SK-N-SH (cell line): ENCODE results near the gene TMEM134. TPM values are rescaled to one million over a fixed set of nuclear protein-coding genes. Genes with fewer than 3 reads are reported as not detected.

ENCODE experiments used
- CTCF ChIA-PET: fragments of 300-600, 350-600 bp; formaldehyde crosslinking; extraction: SDS; loops from one replicate; lab custom pipeline; 2021; lab: Yijun Ruan, JAX
- POLR2A ChIA-PET: fragments of 350-600 bp; sonication (Branson Sonifier 250); formaldehyde crosslinking; extraction: SDS; loops from one replicate; lab custom pipeline; 2020; ENCODE audit warnings: antibody characterized with exemption, inconsistent platforms; lab: Yijun Ruan, JAX
- DNase-seq: peaks from one replicate; pipeline ENCODE4 v3.0.0; 2012
- H2AFZ ChIP-seq: fragments of 200-600 bp; sonication (generic); 2 replicates; pipeline ENCODE4 v1.8.1; 2016; ENCODE audit warnings: antibody characterized with exemption, mild to moderate bottlenecking, low read depth
- H3F3A ChIP-seq: fragments of 200-600 bp; sonication (generic); replicated peaks from 2 replicates; pipeline ENCODE3; 2016; ENCODE audit warnings: antibody characterized with exemption, mild to moderate bottlenecking; ENCODE audit not compliant: insufficient read depth
- H3K27ac ChIP-seq, 2 experiments: fragments of 200-500 bp in 1 of 2; fragments of 200-600 bp in 1 of 2; sonication (Bioruptor generic) in 1 of 2; sonication (generic), shearing (Covaris generic) in 1 of 2; 2 replicates each; pipeline versions ENCODE4 v1.5.1 to v1.6.1; 2014 to 2016; ENCODE audit warnings: low read depth in 2 of 2, inconsistent platforms in 1 of 2, low read length in 1 of 2, mild to moderate bottlenecking in 1 of 2, mixed read lengths in 1 of 2
- H3K27me3 ChIP-seq: fragments of 200-600 bp; sonication (generic), shearing (Covaris generic); 2 replicates; pipeline ENCODE4 v1.6.1; 2016; ENCODE audit warnings: mixed run types; ENCODE audit not compliant: insufficient read depth
- H3K36me3 ChIP-seq, 2 experiments: fragments of 200-500 bp in 1 of 2; fragments of 200-600 bp in 1 of 2; sonication (Bioruptor generic) in 1 of 2; sonication (generic) in 1 of 2; replicated peaks in 1 of 2; 2 replicates each; pipeline versions ENCODE3 to v1.5.1; 2014 to 2016; ENCODE audit warnings: low read length in 1 of 2, mild to moderate bottlenecking in 1 of 2; ENCODE audit not compliant: insufficient read depth in 2 of 2, control insufficient read depth in 1 of 2
- H3K4me1 ChIP-seq, 2 experiments: fragments of 200-500 bp in 1 of 2; fragments of 200-600 bp in 1 of 2; sonication (Bioruptor generic) in 1 of 2; sonication (generic), shearing (Covaris generic) in 1 of 2; 2 replicates each; pipeline versions ENCODE4 v1.5.1 to v1.6.1; 2014 to 2016; ENCODE audit warnings: low read depth in 1 of 2, low read length in 1 of 2, mixed run types in 1 of 2; ENCODE audit not compliant: insufficient read depth in 2 of 2, control insufficient read depth in 1 of 2
- H3K4me2 ChIP-seq: fragments of 200-600 bp; sonication (generic), shearing (Covaris generic); 2 replicates; pipeline ENCODE4 v1.6.1; 2017; ENCODE audit warnings: mixed run types
- H3K4me3 ChIP-seq, 2 experiments: fragments of 200-500 bp in 1 of 2; fragments of 200-600 bp in 1 of 2; sonication (Bioruptor generic) in 1 of 2; sonication (generic), shearing (Covaris generic) in 1 of 2; 2 replicates each; pipeline versions ENCODE4 v1.5.1 to v1.8.1; 2014 to 2016; ENCODE audit warnings: low read depth in 2 of 2, inconsistent platforms in 1 of 2, low read length in 1 of 2, mild to moderate bottlenecking in 1 of 2, mixed read lengths in 1 of 2, moderate library complexity in 1 of 2
- H3K79me2 ChIP-seq: fragments of 200-600 bp; sonication (generic); 2 replicates; pipeline ENCODE4 v1.8.1; 2017; ENCODE audit warnings: mild to moderate bottlenecking; ENCODE audit not compliant: insufficient read depth
- H3K9ac ChIP-seq: fragments of 200-600 bp; sonication (generic); 2 replicates; pipeline ENCODE4 v1.6.1; 2017; ENCODE audit warnings: mixed run types
- H3K9me2 ChIP-seq: fragments of 200-600 bp; sonication (generic); 2 replicates; pipeline ENCODE4 v1.6.1; 2017; ENCODE audit warnings: mixed run types
- H3K9me3 ChIP-seq: fragments of 200-600 bp; sonication (generic); 2 replicates; pipeline ENCODE4 v1.6.1; 2017; ENCODE audit warnings: mixed run types, mild to moderate bottlenecking, moderate library complexity
- H4K20me1 ChIP-seq: fragments of 200-600 bp; sonication (generic); 2 replicates; pipeline ENCODE4 v1.6.1; 2017; ENCODE audit warnings: mild to moderate bottlenecking, mixed run types; ENCODE audit not compliant: insufficient read depth
- ELF1 ChIP-seq: IDR thresholded peaks from 2 replicates; pipeline ENCODE4 v1.4.0; 2012
- FOSL2 ChIP-seq: IDR thresholded peaks from 2 replicates; pipeline ENCODE4 v1.4.0; 2012; ENCODE audit warnings: low read depth, mild to moderate bottlenecking, moderate library complexity, borderline replicate concordance
- FOXJ3 ChIP-seq: sonication (generic); formaldehyde crosslinking; IDR thresholded peaks from 2 replicates; pipeline ENCODE4 v1.5.1; 2020; ENCODE audit warnings: mild to moderate bottlenecking, missing genetic modification reagents
- FOXM1 ChIP-seq: IDR thresholded peaks from 2 replicates; pipeline ENCODE4 v1.4.0; 2012; ENCODE audit warnings: low read depth, mild to moderate bottlenecking
- GATA2 ChIP-seq: sonication (generic); formaldehyde crosslinking; IDR thresholded peaks from 2 replicates; pipeline ENCODE4 v1.5.0; 2020; ENCODE audit warnings: mild to moderate bottlenecking, missing genetic modification reagents
- JUND ChIP-seq: IDR thresholded peaks from 2 replicates; pipeline ENCODE4 v1.4.0; 2012
- MXI1 ChIP-seq: IDR thresholded peaks from 2 replicates; pipeline ENCODE4 v1.6.1; 2012; ENCODE audit warnings: mild to moderate bottlenecking, low read depth, low read length, improper control_type of control experiment
- NRF1 ChIP-seq: IDR thresholded peaks from 2 replicates; pipeline ENCODE4 v1.6.1; 2012; ENCODE audit warnings: low read depth, mild to moderate bottlenecking, low read length
- POLR2AphosphoS5 ChIP-seq: IDR thresholded peaks from 2 replicates; pipeline ENCODE4 v1.6.1; 2012; ENCODE audit warnings: low read depth, low read length
- RAD21 ChIP-seq: IDR thresholded peaks from 2 replicates; pipeline ENCODE4 v1.6.1; 2012; ENCODE audit warnings: mild to moderate bottlenecking, low read length
- RXRA ChIP-seq: IDR thresholded peaks from 2 replicates; pipeline ENCODE4 v1.4.0; 2012; ENCODE audit warnings: low read depth, mild to moderate bottlenecking, borderline replicate concordance
- SMC3 ChIP-seq: IDR thresholded peaks from 2 replicates; pipeline ENCODE4 v1.6.1; 2012; ENCODE audit warnings: low read depth, low read length, improper control_type of control experiment
- TEAD4 ChIP-seq: IDR thresholded peaks from 2 replicates; pipeline ENCODE4 v1.4.0; 2012; ENCODE audit warnings: mild to moderate bottlenecking, borderline replicate concordance; ENCODE audit not compliant: insufficient read depth
- YY1 ChIP-seq: IDR thresholded peaks from 2 replicates; pipeline ENCODE4 v1.4.0; 2012; ENCODE audit warnings: low read depth, mild to moderate bottlenecking
- WGBS: methylation state at CpG from one replicate; pipeline ENCODE4 v1.1.6; 2017; ENCODE audit warnings: low lambda C conversion rate; 5-methylcytosine and 5-hydroxymethylcytosine counted together
- polyA plus RNA-seq, 3 experiments: library from polyadenylated mRNA; depleted of rRNA; stranded (reverse); fragments of >200 nt; gene quantifications; 2 replicates each; pipeline ENCODE4 v1.2.3, GENCODE V29; 2012
- TF ChIP-seq, protein P1 (sequence below): IDR thresholded peaks from 2 replicates; pipeline ENCODE4 v1.4.0; 2012; ENCODE audit warnings: low read depth, borderline replicate concordance
- TF ChIP-seq, protein P2 (sequence below): fragments of 200-600 bp; sonication (generic); IDR thresholded peaks from 2 replicates; pipeline ENCODE4 v1.6.1; 2017; ENCODE audit warnings: antibody characterized with exemption, mild to moderate bottlenecking, moderate library complexity
- TF ChIP-seq, protein P3 (sequence below): IDR thresholded peaks from 2 replicates; pipeline ENCODE4 v1.6.1; 2012; ENCODE audit warnings: mild to moderate bottlenecking, low read depth, low read length, moderate library complexity
- TF ChIP-seq, protein P4 (sequence below): fragments of 150-350 bp; IDR thresholded peaks from 2 replicates; pipeline ENCODE4 v1.6.1; 2017; ENCODE audit warnings: antibody characterized with exemption, low read length, low read depth, borderline replicate concordance
- TF ChIP-seq, protein P5 (sequence below): fragments of 150-350 bp; IDR thresholded peaks from 2 replicates; pipeline ENCODE4 v1.6.1; 2016; ENCODE audit warnings: mild to moderate bottlenecking, low read depth, low read length
- TF ChIP-seq, protein P6 (sequence below): IDR thresholded peaks from 2 replicates; pipeline ENCODE4; 2012

TMEM134 gene
- polyA plus RNA-seq, 1 of the 3 experiments (the other 2 are of a cell fraction) = 132 TPM

DNA sequence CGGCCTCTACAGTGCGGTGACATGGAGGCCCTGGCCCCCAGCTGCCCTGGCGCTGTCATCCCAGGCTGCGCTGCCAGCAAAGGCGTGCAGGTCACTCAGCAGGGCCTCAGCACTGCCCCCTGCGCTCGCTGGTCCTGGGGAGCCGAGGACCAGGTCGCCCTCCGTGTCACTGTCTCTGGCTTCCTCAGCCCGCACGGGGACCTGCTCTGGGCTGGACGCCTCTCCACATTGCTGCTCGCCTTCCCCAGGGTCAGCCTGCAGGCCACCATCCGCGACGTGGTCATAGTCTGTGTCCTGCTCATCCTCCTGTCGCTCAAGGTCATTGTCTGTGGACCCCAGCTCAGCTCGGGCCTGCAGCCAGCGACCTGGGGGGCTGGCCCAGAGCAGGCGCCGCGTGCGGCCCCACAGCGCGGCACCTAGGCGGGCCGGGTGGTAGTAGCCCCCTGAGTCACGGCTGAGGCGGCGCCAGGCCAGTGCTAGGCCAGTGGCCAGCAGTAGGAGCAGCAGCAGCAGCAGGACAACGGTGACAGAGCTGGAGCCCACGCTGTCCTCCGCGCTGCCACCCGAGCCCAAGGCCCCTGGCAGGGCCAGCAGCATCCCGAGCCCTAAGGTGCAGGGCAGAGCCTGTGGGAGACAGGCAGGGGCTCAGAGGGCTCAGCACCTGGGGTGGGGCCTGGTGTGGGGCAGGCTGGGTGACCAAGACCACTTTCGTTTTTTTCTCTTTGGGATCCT lies 33.2 kb downstream of the TMEM134 start:
- Histone ChIP-seq H3K9ac (no peak overlapping the region), H3K36me3 (peaks cover 3 to 54% of the 10 kb centered on the region in 2 experiments), H3K4me1 (no peaks in the 10 kb centered on the region), H2AFZ (no peak overlapping the region), H3K27me3 (no peaks in the 10 kb centered on the region), H3K79me2 (peaks cover 3% of the 10 kb centered on the region; the same call in 1 of the 2 replicates), H3K4me3 (no peak overlapping the region), H3K4me2 (no peak overlapping the region), H4K20me1 (no peaks in the 10 kb centered on the region), H3K9me3 (no peaks in the 10 kb centered on the region), H3F3A (no peaks in the 10 kb centered on the region), H3K27ac (no peak overlapping the region), H3K9me2 (no peaks in the 10 kb centered on the region)
- no peak for TF ChIP-seq MXI1
- TF ChIP-seq, protein P1, sequence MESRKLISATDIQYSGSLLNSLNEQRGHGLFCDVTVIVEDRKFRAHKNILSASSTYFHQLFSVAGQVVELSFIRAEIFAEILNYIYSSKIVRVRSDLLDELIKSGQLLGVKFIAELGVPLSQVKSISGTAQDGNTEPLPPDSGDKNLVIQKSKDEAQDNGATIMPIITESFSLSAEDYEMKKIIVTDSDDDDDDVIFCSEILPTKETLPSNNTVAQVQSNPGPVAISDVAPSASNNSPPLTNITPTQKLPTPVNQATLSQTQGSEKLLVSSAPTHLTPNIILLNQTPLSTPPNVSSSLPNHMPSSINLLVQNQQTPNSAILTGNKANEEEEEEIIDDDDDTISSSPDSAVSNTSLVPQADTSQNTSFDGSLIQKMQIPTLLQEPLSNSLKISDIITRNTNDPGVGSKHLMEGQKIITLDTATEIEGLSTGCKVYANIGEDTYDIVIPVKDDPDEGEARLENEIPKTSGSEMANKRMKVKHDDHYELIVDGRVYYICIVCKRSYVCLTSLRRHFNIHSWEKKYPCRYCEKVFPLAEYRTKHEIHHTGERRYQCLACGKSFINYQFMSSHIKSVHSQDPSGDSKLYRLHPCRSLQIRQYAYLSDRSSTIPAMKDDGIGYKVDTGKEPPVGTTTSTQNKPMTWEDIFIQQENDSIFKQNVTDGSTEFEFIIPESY = no peak
- no peak for TF ChIP-seq YY1
- TF ChIP-seq POLR2AphosphoS5 = no peak
- TF ChIP-seq, protein P2, sequence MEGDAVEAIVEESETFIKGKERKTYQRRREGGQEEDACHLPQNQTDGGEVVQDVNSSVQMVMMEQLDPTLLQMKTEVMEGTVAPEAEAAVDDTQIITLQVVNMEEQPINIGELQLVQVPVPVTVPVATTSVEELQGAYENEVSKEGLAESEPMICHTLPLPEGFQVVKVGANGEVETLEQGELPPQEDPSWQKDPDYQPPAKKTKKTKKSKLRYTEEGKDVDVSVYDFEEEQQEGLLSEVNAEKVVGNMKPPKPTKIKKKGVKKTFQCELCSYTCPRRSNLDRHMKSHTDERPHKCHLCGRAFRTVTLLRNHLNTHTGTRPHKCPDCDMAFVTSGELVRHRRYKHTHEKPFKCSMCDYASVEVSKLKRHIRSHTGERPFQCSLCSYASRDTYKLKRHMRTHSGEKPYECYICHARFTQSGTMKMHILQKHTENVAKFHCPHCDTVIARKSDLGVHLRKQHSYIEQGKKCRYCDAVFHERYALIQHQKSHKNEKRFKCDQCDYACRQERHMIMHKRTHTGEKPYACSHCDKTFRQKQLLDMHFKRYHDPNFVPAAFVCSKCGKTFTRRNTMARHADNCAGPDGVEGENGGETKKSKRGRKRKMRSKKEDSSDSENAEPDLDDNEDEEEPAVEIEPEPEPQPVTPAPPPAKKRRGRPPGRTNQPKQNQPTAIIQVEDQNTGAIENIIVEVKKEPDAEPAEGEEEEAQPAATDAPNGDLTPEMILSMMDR = no peak
- no peak for TF ChIP-seq FOSL2
- TF ChIP-seq, protein P3, sequence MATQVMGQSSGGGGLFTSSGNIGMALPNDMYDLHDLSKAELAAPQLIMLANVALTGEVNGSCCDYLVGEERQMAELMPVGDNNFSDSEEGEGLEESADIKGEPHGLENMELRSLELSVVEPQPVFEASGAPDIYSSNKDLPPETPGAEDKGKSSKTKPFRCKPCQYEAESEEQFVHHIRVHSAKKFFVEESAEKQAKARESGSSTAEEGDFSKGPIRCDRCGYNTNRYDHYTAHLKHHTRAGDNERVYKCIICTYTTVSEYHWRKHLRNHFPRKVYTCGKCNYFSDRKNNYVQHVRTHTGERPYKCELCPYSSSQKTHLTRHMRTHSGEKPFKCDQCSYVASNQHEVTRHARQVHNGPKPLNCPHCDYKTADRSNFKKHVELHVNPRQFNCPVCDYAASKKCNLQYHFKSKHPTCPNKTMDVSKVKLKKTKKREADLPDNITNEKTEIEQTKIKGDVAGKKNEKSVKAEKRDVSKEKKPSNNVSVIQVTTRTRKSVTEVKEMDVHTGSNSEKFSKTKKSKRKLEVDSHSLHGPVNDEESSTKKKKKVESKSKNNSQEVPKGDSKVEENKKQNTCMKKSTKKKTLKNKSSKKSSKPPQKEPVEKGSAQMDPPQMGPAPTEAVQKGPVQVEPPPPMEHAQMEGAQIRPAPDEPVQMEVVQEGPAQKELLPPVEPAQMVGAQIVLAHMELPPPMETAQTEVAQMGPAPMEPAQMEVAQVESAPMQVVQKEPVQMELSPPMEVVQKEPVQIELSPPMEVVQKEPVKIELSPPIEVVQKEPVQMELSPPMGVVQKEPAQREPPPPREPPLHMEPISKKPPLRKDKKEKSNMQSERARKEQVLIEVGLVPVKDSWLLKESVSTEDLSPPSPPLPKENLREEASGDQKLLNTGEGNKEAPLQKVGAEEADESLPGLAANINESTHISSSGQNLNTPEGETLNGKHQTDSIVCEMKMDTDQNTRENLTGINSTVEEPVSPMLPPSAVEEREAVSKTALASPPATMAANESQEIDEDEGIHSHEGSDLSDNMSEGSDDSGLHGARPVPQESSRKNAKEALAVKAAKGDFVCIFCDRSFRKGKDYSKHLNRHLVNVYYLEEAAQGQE = no peak
- no peak for TF ChIP-seq GATA2
- no peak for TF ChIP-seq JUND
- no peak for TF ChIP-seq FOXM1
- TF ChIP-seq, protein P4, sequence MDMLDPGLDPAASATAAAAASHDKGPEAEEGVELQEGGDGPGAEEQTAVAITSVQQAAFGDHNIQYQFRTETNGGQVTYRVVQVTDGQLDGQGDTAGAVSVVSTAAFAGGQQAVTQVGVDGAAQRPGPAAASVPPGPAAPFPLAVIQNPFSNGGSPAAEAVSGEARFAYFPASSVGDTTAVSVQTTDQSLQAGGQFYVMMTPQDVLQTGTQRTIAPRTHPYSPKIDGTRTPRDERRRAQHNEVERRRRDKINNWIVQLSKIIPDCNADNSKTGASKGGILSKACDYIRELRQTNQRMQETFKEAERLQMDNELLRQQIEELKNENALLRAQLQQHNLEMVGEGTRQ = no peak
- TF ChIP-seq FOXJ3 (CRISPR knock-in tag) = no peak
- no peak for TF ChIP-seq SMC3
- no peak for TF ChIP-seq RXRA
- TF ChIP-seq, protein P5, sequence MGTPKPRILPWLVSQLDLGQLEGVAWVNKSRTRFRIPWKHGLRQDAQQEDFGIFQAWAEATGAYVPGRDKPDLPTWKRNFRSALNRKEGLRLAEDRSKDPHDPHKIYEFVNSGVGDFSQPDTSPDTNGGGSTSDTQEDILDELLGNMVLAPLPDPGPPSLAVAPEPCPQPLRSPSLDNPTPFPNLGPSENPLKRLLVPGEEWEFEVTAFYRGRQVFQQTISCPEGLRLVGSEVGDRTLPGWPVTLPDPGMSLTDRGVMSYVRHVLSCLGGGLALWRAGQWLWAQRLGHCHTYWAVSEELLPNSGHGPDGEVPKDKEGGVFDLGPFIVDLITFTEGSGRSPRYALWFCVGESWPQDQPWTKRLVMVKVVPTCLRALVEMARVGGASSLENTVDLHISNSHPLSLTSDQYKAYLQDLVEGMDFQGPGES = no peak
- TF ChIP-seq ELF1 = no peak
- no peak for TF ChIP-seq NRF1
- TF ChIP-seq, protein P6, sequence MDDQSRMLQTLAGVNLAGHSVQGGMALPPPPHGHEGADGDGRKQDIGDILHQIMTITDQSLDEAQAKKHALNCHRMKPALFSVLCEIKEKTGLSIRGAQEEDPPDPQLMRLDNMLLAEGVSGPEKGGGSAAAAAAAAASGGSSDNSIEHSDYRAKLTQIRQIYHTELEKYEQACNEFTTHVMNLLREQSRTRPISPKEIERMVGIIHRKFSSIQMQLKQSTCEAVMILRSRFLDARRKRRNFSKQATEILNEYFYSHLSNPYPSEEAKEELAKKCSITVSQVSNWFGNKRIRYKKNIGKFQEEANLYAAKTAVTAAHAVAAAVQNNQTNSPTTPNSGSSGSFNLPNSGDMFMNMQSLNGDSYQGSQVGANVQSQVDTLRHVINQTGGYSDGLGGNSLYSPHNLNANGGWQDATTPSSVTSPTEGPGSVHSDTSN = no peak
- no peak for TF ChIP-seq RAD21
- no peak for TF ChIP-seq TEAD4
- ChIA-PET CTCF (no interaction called here), POLR2A (no interaction called here)
- no peak for DNase-seq
- WGBS = 100% methylated on average over 4 of the region's 38 CpGs
